Liver (tissue), 9 donors: Measurements from ENCODE around the gene ZSCAN5C. TPM values are rescaled to one million over a fixed set of nuclear protein-coding genes. Genes with fewer than 3 reads are reported as not detected.

Experiments
- DNase-seq: peaks from one replicate; pipeline ENCODE4 v3.0.0-alpha.2; 2017; ENCODE audit warnings: low spot score
- H3K27ac ChIP-seq, 2 donors: one replicate each; pipeline ENCODE4 v1.7.0; 2013; ENCODE audit warnings: inconsistent platforms in 2 of 2, low read length in 2 of 2, control low read depth in 1 of 2, low read depth in 1 of 2, mild to moderate bottlenecking in 1 of 2
- H3K27me3 ChIP-seq, 4 donors: one replicate each; pipeline versions ENCODE4 v1.6.1 to v1.7.0; 2013; ENCODE audit warnings: low read length in 3 of 4, inconsistent platforms in 1 of 4, mild to moderate bottlenecking in 1 of 4, moderate library complexity in 1 of 4; ENCODE audit not compliant: control insufficient read depth in 4 of 4, insufficient read depth in 4 of 4
- H3K36me3 ChIP-seq, 4 donors: one replicate each; pipeline versions ENCODE4 v1.6.1 to v1.7.0; 2013; ENCODE audit warnings: low read length in 3 of 4, mild to moderate bottlenecking in 3 of 4, low read depth in 1 of 4, moderate library complexity in 1 of 4; ENCODE audit not compliant: control insufficient read depth in 4 of 4, insufficient read depth in 3 of 4
- H3K4me1 ChIP-seq, 4 donors: one replicate each; pipeline versions ENCODE4 v1.6.1 to v1.7.0; 2013; ENCODE audit warnings: low read length in 3 of 4, mild to moderate bottlenecking in 3 of 4, moderate library complexity in 1 of 4; ENCODE audit not compliant: control insufficient read depth in 4 of 4, insufficient read depth in 4 of 4
- H3K4me3 ChIP-seq, 3 donors: one replicate each; pipeline versions ENCODE4 v1.6.1 to v1.7.0; 2013; ENCODE audit warnings: low read length in 3 of 3, control low read depth in 1 of 3, low read depth in 1 of 3, mild to moderate bottlenecking in 1 of 3
- H3K9ac ChIP-seq, 2 donors: one replicate each; pipeline ENCODE4 v1.7.0; 2013; ENCODE audit warnings: low read length in 2 of 2, mild to moderate bottlenecking in 2 of 2, moderate library complexity in 2 of 2, control low read depth in 1 of 2, low read depth in 1 of 2
- H3K9me3 ChIP-seq, 4 donors: one replicate each; pipeline versions ENCODE4 v1.6.1 to v1.7.0; 2013; ENCODE audit warnings: low read length in 3 of 4; ENCODE audit not compliant: control insufficient read depth in 4 of 4
- CTCF ChIP-seq: fragments of 150-350 bp; IDR thresholded peaks from 2 replicates; pipeline ENCODE4 v1.5.1; 2017; ENCODE audit warnings: improper control_type of control experiment, low read depth, low read length; ENCODE audit not compliant: missing input control
- EGR1 ChIP-seq, 2 donors: IDR thresholded peaks; 2 replicates each; pipeline ENCODE4 v1.6.1; 2016 to 2018; ENCODE audit warnings: antibody characterized with exemption in 2 of 2, low read depth in 2 of 2
- FOXA2 ChIP-seq: IDR thresholded peaks from 2 replicates; pipeline ENCODE4 v1.6.1; 2016; ENCODE audit warnings: antibody characterized with exemption
- HNF4A ChIP-seq, 2 donors: conservative IDR thresholded peaks; 2 replicates each; pipeline ENCODE4 v1.6.1; 2016; ENCODE audit warnings: antibody characterized with exemption in 2 of 2, mild to moderate bottlenecking in 2 of 2
- HNF4G ChIP-seq: IDR thresholded peaks from 2 replicates; pipeline ENCODE4 v1.6.1; 2016; ENCODE audit warnings: antibody characterized with exemption
- JUND ChIP-seq, 2 donors: IDR thresholded peaks; 2 replicates each; pipeline ENCODE4 v1.6.1; 2016; ENCODE audit warnings: antibody characterized with exemption in 2 of 2
- MAX ChIP-seq: IDR thresholded peaks from 2 replicates; pipeline ENCODE4 v1.6.1; 2016; ENCODE audit warnings: antibody characterized with exemption
- NR2F2 ChIP-seq: IDR thresholded peaks from 2 replicates; pipeline ENCODE4 v1.6.1; 2016; ENCODE audit warnings: antibody characterized with exemption
- RAD21 ChIP-seq, 2 donors: IDR thresholded peaks; 2 replicates each; pipeline ENCODE4 v1.6.1; 2016; ENCODE audit warnings: antibody characterized with exemption in 2 of 2, mild to moderate bottlenecking in 2 of 2
- RXRA ChIP-seq, 2 donors: IDR thresholded peaks; 2 replicates each; pipeline ENCODE4 v1.6.1; 2017 to 2018; ENCODE audit warnings: antibody characterized with exemption in 2 of 2, mild to moderate bottlenecking in 1 of 2
- SP1 ChIP-seq: IDR thresholded peaks from 2 replicates; pipeline ENCODE4 v1.6.1; 2018; ENCODE audit warnings: antibody characterized with exemption, mild to moderate bottlenecking
- TAF1 ChIP-seq: conservative IDR thresholded peaks from 2 replicates; pipeline ENCODE4 v1.6.1; 2016; ENCODE audit warnings: antibody characterized with exemption, mild to moderate bottlenecking
- ZBTB33 ChIP-seq: IDR thresholded peaks from 2 replicates; pipeline ENCODE4 v1.6.1; 2016; ENCODE audit warnings: antibody characterized with exemption
- WGBS: extraction: QIAGEN DNeasy Blood & Tissue Kit; methylation state at CpG from one replicate; pipeline ENCODE4 v1.1.7; 2013; 5-methylcytosine and 5-hydroxymethylcytosine counted together
- polyA plus RNA-seq, 2 donors: library from polyadenylated mRNA; stranded (reverse) in 1 of 2; unstranded in 1 of 2; fragments of 200-250 nt in 1 of 2; fragments of >200 nt in 1 of 2; fragmentation: Nextera tagmentation in 1 of 2; extraction: Ambion mirVana in 1 of 2; gene quantifications; one replicate each; pipeline versions ENCODE4 v1.2.1 to v1.2.3, GENCODE V29; 2013 to 2015
- total RNA-seq, 2 donors: library from RNA; depleted of rRNA; stranded (reverse); fragments of >200 nt; gene quantifications; one replicate each; pipeline ENCODE4 v1.2.3, GENCODE V29; 2014
- TF ChIP-seq, protein P1 (sequence below): IDR thresholded peaks from 2 replicates; pipeline ENCODE4 v1.6.1; 2016; ENCODE audit warnings: antibody characterized with exemption
- donor health status: healthy.
- donor health status: healthy.
- donor health status: healthy.
- donor health status: healthy.
- donor health status: healthy.

The ZSCAN5C gene
- total and polyA plus RNA-seq, 4 donors: not detected

DNA sequence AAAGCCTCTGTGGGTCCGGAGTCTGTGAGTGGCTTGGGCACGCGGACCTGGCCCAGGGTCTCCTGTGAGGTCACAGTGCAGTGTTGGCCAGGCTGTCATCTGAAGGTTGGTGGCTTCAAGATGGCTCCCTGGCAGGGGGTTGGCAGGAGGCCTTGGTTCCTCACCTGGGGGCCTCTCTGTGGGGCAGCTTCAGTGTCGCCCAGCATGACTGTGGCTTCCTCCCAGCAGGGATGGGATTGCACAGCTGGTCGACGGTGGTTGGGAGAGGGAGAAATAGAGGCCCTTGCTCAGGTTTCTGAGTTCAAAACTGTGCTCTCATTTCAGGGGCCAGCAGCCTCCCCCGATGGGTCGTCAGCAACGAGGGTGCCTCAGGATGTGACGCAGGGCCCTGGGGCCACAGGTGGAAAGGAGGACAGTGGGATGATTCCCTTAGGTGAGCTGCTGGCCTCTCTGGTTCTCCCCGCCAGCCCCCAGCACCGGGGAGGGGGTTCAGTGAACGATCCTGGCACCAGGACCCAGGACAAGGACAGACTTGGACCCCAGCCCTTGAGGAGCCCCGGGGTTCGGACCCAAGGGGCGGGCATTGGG, 43.8 kb upstream of the ZSCAN5C start (continued):
- TF ChIP-seq CTCF (no peak), NR2F2 (no peak), ZBTB33 (no peak), JUND (IDR thresholded peaks at IDR 0.05) (no peak)

- Histone ChIP-seq H3K4me1 (peaks cover 0 to 4% (median under 1%) of the 10 kb centered on the region in 4 donors), H3K9ac (no peak overlapping the region), H3K27me3 (no peaks in the 10 kb centered on the region), H3K4me3 (no peak overlapping the region), H3K27ac (no peak overlapping the region), H3K36me3 (peaks cover 5 to 46% (median 17%) of the 10 kb centered on the region in 4 donors), H3K9me3 (no peaks in the 10 kb centered on the region)
- TF ChIP-seq SP1 (no peak), HNF4G (no peak), RXRA (IDR thresholded peaks at IDR 0.05) (no peak), MAX (no peak), EGR1 (IDR thresholded peaks at IDR 0.05; ENCODE audit: low read depth in 2 of 2) (no peak), CTCF (no peak), FOXA2 (no peak), RAD21 (IDR thresholded peaks at IDR 0.05) (no peak), JUND (IDR thresholded peaks at IDR 0.05) (no peak)
- TF ChIP-seq, protein P1, sequence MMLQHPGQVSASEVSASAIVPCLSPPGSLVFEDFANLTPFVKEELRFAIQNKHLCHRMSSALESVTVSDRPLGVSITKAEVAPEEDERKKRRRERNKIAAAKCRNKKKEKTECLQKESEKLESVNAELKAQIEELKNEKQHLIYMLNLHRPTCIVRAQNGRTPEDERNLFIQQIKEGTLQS: no peak
- DNase-seq: no peak
- 97% methylated on average over 9 of the region's 9 CpGs for WGBS
These were observed 43.0 kb upstream of the ZSCAN5C start for GRCh38 chr19:56159009-56159559.

- H3K4me3 ChIP-seq: no peak overlapping the region
- peaks cover 0 to under 1% (median 0%) of the 10 kb centered on the region in 4 donors for H3K4me1 ChIP-seq
- H3K27me3 ChIP-seq: no peaks in the 10 kb centered on the region
- WGBS: 98% methylated on average over 69 of the region's 69 CpGs
- no peak for DNase-seq
- no peak overlapping the region for H3K9ac ChIP-seq
- no peak for TF ChIP-seq MAX
- TF ChIP-seq TAF1: no peak
- no peak for TF ChIP-seq NR2F2
- TF ChIP-seq ZBTB33: no peak
- no peak for TF ChIP-seq SP1
- no peak for TF ChIP-seq HNF4A (conservative IDR thresholded peaks at IDR 0.05)
- no peaks in the 10 kb centered on the region for H3K9me3 ChIP-seq
- no peak overlapping the region for H3K27ac ChIP-seq
- peaks cover 5 to 44% (median 16%) of the 10 kb centered on the region in 4 donors for H3K36me3 ChIP-seq
These were observed 42.3 kb upstream of the ZSCAN5C start for GRCh38 chr19:56159622-56160271.
